G401.6 (cell line): Measurements from ENCODE around the gene RRP9.
"Not testable (repeated sequence)": the region's sequence is repeated elsewhere in the genome, so short reads cannot be mapped to it uniquely, and the experiment has no call there.

Experiments
- FAIRE-seq: peaks from 2 replicates; lab custom pipeline; 2012; peaks lifted over from hg19 to GRCh38; lab: Jason Lieb, UNC

The RRP9 gene

DNA sequence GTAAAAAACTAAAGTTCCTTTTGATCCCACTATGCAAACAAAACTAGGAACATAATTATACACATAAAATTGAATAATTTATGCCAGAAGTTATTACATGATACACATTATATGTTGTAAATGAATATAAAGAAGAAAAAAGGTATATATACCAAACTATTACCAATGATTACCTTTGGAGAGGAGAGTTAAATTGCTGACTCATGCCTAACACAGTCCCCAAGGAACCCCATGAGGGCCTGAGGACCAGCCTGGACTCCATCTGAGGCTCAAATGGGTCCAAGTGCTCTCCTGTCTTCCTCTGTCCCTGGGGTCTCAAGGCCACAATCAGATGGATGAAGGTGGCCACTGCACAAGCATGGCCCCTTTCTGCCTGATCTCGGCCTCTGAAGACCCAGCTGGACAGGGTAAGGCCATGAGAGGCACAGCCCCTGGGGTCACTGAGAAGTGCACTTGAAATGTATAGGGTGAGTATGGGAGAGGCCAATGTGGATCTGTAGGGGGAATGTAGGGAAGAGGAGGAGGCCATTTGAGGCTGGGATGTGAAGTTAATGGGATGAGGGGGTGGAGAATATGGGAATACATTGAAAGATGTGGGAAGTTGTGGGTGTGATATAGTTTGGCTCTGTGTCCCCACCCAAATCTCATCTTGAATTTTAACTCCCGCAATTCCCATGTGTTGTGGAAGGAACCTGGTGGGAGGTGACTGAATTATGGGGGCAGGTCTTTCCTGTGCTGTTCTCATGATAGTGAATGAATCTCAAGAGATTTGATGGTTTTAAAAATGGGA is 37.5 kb downstream of the RRP9 start:
- no peak for FAIRE-seq

GRCh38 chr3:51902361-51902760 is 39.3 kb downstream of the RRP9 start:
- not testable (repeated sequence) for FAIRE-seq

- FAIRE-seq = not testable (repeated sequence)
Measured at GRCh38 chr3:51900043-51900442, 41.7 kb downstream of the RRP9 start.

- FAIRE-seq = no peak
Measured at GRCh38 chr3:51897391-51897790, 44.3 kb downstream of the RRP9 start.

GRCh38 chr3:51896607-51897305 is 44.9 kb downstream of the RRP9 start:
- FAIRE-seq = no peak

- no peak for FAIRE-seq
Measured at GRCh38 chr3:51894939-51895338, 46.8 kb downstream of the RRP9 start.

DNA sequence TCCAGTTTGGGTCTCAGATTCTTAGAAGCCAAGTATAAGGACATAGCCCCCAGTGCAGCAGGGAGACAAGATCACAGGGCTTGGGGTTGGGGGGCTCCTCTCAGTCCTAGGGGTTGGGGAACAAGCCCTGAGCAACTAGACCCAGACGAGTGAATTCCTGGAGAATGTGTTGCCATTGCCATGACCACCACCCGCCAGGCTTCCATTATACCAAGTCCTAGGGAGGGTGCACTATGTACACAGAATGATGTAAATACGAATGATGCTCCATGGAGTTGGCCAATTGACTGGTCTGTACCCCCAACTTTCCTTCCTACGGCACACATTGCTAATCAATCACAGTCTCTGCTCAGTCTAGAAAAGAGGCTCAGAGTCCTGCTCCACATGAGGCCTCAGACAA is 47.3 kb downstream of the RRP9 start:
- no peak for FAIRE-seq

DNA sequence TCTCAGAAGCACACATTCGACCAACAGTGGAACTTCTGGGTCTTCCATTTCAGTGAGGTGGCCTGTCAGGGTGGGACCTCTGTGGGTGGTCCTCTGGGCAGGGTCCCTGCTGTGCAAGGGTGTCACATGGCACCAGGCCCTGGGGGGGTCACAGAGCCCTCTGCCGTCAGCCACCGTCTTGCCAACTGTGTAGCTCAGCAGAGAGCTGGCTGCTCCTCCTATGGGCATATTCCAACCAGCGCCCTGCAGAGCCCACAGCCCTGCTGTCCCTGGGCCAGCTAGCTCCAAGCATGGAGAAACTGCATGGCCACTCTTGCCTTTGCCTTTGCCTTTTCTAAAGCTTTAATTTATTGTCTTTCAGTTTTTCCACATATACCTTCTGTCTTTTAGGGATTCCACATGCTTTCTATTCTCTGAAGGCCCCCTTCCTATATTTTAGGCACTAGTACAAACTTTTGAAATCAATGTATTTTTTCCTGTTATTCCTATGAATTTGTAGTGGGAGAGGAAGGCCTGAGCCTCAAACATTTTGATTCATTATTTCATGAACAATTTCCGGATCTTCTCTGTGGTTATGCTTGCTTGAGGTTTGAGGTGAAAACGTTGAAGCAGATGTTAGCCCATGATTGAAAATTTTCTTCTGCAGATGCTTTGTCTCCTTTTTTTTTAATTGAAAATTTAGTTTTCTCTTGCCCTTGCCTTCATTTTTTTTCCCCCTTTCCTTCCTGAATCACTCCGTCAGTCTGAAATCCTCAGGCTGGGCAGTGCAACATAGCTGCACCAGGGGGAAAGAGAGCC is 50.3 kb downstream of the RRP9 start:
- no peak for FAIRE-seq

- FAIRE-seq = no peak
Measured at GRCh38 chr3:51888463-51889105, 53.1 kb downstream of the RRP9 start.

- FAIRE-seq = no peak
Measured at GRCh38 chr3:51887620-51888019, 54.1 kb downstream of the RRP9 start.

DNA sequence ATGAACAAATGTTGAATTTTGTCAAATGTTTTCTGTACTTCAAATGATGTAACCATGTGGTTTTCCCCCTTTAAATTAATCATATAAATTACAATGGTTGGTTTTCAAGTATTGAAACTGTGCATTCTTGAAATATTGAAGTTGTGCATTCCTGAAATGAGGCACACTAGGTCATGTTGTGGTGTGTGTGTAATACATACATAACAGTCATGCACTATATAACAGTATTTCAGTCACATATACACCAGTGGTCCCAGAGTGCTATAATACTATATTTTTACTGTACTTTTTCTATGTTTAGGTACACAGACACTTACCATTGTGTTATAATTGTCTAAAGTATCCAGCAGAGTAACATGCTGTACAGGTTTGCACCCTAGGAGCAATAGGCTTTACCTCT is 55.3 kb downstream of the RRP9 start:
- FAIRE-seq = no peak
